Activated T-helper 9 cell treated with anti-CD3 and anti-CD28 coated beads, Interleukin-2, amount 50 U/mL, for 16 hours (primary cell): ENCODE data around the gene MYO3A.

ENCODE experiments used
- DNase-seq: peaks from one replicate; pipeline ENCODE4 v3.0.0-alpha.2; 2020; ENCODE audit warnings: low read depth

The MYO3A gene

DNA sequence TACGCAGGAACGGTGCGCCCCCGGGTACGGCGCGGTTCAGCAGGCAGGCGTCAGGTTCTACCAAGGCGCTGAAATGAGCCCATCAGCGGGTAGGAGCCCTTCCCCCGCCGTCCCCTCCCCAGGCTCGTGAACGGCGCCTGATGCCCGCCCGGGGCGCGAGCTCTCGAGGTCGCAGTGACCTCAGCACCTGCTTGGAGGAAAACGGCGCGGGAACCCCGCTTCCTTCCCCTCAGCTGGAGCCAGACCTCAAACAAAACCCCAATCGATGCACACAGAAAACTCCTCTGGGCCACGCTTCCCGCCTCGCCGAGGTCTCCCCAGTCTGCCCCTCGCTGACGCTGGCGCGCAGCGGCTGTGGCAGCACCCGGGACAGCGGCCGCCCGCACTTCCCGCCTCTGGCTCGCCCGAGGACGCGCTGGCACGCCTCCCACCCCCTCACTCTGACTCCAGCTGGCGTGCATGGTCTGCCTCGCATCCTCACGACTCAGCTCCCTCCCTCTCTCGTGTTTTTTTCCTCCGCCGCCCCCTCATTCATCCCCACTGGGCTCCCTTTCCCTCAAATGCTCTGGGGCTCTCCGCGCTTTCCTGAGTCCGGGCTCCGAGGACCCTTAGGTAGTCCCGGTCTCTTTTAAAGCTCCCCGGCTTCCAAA is 282.0 kb downstream of the MYO3A start:
- no peak for DNase-seq

DNA sequence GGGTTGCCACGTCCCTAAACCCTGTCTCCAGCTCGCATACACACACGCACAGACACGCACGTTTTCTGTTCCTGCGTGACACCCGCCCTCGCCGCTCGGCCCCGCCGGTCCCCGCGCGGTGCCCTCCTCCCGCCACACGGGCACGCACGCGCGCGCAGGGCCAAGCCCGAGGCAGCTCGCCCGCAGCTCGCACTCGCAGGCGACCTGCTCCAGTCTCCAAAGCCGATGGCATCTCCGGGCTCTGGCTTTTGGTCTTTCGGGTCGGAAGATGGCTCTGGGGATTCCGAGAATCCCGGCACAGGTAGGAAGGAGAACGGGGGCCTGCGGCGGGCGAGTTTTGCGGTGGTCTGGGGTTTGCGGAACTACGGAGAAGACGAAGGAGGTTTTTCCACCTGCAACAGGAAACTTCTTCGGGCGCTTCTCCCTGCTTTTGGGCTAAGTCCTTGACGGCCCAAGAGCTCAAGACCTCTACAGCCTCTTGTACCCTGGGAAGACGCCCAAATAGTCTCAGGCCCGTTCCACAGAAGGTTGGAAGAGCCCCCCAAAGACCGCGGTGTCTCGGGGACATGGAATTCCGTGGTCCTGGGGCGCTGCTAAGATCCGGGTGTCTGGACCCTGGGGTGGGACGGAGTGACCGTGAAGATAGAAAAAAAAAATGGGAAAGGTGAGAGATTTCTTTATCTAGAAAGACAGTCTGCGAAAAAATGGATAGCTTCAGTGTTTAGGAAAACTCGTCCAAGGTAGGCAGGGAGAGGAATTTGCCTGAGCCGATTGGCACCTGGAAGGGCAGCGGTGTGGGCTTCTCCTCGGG is 282.8 kb downstream of the MYO3A start, which contains the start of gene GAD2:
GAD2 (plus strand) TSS at position 190 of the 811 bp plus-strand sequence; CDS start at position 226, 36 bp downstream.
- DNase-seq, result no peak

GRCh38 chr10:26217396-26218086 is 283.5 kb downstream of the MYO3A start:
- DNase-seq, result no peak

DNA sequence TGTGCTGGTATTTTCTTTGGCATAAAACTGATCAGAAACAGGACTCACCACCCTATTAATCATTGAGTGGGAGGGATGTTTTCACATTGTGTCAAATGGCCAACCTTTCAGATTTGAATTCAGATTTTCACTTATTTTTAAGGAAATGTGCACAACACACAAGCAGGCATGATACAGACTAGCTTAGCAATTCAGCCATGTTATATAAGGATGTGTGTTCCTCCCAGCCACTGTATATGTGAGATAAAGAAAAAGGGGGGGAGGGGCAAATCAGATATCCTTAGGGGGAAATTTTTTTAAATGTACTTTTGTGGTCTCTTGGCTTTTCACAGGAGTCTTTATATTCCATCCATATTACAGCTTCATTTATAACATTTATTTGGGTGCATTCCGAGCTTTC is 285.6 kb downstream of the MYO3A start:
- DNase-seq, result no peak

DNA sequence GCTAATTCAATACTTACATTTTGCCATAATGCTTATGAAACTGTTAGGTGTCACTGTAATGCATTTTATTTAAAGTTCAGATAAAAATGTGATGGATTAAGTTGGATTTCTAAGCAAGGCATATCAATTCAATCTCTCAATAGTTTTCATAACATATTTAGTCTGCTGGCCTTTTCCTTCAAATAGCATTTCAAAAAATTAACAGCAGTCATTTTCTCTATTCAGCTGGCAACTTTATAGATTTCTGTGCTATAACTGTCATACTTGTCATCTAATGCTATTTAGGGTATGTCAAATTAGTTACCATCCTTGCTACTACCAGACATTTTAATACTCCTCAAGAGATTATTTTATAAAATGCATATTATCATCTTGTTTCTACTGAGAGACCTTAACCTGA is 286.9 kb downstream of the MYO3A start:
- DNase-seq, result no peak

DNA sequence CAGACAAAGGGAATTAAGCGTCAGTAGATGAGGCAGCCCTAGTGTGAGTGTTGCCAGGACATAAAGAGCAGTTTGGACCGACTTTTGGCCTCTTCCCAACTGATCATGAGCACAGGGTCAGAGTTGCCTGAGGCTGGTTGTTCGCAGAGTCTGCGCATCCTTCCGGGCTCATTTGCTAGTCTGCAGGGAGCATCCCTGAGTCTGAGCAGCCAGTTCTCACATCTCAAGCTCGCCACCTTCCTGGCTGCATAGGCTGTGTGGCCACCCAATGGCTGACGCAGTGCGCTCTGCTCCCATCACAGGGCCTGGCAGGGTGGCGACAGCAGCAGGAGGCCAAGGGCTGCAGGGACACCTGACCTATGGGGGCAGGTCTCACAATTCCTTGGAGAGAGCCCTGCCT is 287.5 kb downstream of the MYO3A start:
- no peak for DNase-seq

DNA sequence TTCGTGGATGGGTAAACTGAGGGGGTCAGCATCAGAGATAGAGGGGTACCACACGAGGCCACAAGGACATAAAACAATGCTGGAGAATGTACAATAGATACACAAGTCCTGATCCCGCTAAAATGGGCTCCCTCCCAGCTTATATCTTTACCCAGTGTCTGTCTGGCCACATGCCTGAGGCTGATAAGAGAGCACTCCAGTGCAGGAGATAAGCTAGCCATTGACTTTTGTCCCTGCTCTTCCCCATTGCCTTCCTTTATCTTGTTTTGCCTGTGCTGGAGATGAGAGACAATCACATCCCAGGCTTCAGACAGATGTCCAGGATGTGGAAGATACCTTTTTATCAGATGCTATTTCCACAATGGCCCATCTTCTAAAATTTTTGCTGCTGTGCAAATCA is 288.5 kb downstream of the MYO3A start:
- DNase-seq, result no peak

DNA sequence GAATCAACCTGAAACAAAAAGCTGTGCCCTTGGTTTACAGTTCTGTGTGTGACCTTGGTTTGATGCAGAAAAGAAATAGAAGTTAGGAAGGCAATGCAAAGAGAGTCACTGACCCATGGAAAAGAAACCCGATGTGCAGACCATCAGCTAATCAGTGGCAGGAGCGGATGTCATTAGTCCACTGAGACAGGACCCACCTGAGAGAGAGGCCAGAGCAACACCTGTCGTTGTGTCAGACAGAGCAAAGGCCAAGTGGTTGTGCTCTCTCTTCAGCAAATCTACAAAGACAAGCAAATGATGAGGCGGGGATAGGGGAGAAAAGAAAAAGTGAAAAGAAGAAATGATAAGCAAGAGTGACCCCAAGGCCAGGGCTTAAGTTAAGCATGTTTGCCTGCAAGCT is 291.3 kb downstream of the MYO3A start:
- no peak for DNase-seq

DNA sequence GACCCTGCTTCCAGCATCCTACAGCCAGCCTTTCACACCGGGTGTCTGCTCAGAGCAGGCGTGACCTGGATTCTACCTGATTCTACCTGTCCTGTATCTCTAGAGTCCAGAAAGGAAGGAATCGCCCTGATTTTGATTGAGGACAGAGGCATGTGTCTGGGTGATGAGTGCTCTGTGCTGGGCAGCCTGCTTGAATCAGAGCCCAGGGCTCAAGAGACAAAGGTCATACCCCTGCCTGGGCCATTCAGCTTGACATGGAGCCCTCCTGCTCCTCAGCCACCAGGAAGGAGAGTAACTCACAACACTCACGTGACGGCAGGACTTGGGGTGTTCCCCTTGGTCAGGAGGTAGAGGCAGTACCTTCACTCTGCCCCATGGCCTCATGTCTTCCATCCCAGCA is 293.8 kb downstream of the MYO3A start:
- no peak for DNase-seq

GRCh38 chr10:26232174-26232573 is 298.1 kb downstream of the MYO3A start:
- no peak for DNase-seq

GRCh38 chr10:26235761-26236160 is 301.7 kb downstream of the MYO3A start:
- no peak for DNase-seq

DNA sequence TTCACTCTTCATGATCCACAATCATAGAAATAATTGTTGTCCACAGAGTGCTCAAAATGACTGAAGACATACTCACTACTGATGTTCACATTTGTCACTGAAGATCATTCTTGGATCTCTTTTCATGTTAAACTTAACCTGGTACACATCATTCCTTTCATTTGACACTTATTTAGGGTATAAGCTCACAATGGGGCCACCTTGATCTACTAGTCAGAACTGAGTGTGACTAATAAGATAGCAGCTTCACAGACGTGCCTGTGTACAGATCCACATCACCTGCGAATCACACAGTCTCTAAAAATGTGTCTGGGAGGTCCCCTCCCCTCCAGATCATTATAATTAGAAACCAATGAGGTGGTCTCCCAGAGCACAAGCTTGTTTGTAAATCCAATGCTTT is 304.3 kb downstream of the MYO3A start:
- DNase-seq, result no peak

DNA sequence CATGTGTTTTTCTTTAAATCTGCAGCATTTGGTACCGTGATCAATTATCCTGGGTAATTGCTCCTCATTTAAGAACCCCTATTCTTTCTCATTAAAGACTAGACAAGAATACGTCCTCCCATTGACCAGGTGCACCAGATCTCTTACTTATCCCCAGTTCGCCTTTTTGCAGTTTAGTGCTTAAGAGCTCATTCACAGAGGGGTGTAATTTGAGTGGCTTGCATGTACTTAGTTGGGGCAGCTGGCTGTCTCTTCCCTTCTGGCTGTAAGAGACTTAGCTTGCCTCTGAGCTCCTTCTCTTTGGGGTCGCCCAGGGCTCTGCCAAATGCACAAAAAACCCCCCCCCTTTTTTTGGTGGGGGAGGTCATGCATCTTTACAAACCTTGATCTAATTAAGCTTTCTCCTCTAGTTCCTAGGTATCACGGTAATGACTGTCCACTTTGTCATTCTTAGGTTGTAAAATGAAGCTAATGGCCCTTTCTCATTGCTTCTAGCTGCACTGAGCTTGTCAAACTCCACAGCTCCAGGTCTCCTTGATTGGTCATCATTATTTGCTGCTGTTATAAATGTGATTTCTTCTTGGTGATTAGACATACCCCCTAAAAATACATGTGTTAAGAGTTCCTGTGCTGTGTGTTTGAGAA is 308.8 kb downstream of the MYO3A start:
- DNase-seq, result no peak

DNA sequence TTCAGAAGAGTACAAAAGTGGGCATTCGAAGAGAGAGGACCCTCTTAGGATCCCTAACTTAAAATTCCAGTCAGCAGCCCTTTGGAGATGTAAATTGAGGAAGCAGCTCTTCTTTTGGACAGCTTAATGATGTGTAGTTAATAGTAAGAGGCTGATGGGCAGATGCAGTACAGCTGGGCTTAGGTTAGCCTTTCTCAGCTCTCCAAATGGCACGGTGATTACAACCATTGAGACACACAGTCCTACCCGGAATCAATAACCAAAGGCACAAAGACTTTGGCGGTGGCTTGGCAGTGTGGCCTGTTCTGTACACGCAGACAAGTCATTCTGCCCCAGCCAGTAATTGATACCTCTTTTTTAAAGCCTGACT is 309.3 kb downstream of the MYO3A start:
- no peak for DNase-seq

GRCh38 chr10:26249681-26250080 is 315.7 kb downstream of the MYO3A start:
- no peak for DNase-seq

- no peak for DNase-seq
These were observed 317.9 kb downstream of the MYO3A start for GRCh38 chr10:26251925-26252324.

- DNase-seq, result no peak
These were observed 320.6 kb downstream of the MYO3A start for GRCh38 chr10:26254616-26255015.

- DNase-seq, result no peak
These were observed 325.3 kb downstream of the MYO3A start for GRCh38 chr10:26259341-26259740.
